Heart left ventricle (tissue), 13 donors: ENCODE results near the gene TYW1.

ENCODE experiments used
- POLR2A ChIP-seq, 2 donors: fragments of 450-650 bp; IDR thresholded peaks; one replicate each; pipeline ENCODE4 v1.6.1; 2017; ENCODE audit warnings: antibody characterized with exemption in 2 of 2, mild to moderate bottlenecking in 2 of 2, moderate library complexity in 2 of 2
- TF ChIP-seq, protein P1 (sequence below), 12 donors: fragments of 200-600 bp; sonication (generic) in 4 of 12; IDR thresholded peaks; one replicate each; pipeline versions ENCODE4 v1.5.0 to v1.8.0; 2018 to 2022; ENCODE audit warnings: antibody characterized with exemption in 12 of 12, mild to moderate bottlenecking in 5 of 12
- donor health status: ischemic (EF 13 %, LVEDD 7.1; RV severe dilation, severe dysfunction).
- donor health status: DM: no; HTN: yes; CAD: no.
- donor health status: DM: no; HTN: no; CAD: no.
- donor health status: ischemic (EF 25% LVEDD 6.9; RV normal size, moderate dysfunction).
- donor health status: ischemic (EF 25% LVEDD 5.7; RV mildly dilated, moderate dysfunction).
- donor health status: ischemic (EF 35%, LVEDD 5.7; RV mildly dilated, moderate dysfunction).
- donor health status: nonischemic (EF 11% LVEDD 7.7; RV severe dilation, severe dysfunction).
- donor health status: DM: yes; HTN: yes; CAD: no.
- donor health status: PGD.
- donor health status: ischemic (EF 29% LVEDD 5.4; RV normal size, mild dysfunction).
- donor health status: nonischemic (EF 23%, LVEDD 6.1; RV moderate dilation, normal function).

DNA sequence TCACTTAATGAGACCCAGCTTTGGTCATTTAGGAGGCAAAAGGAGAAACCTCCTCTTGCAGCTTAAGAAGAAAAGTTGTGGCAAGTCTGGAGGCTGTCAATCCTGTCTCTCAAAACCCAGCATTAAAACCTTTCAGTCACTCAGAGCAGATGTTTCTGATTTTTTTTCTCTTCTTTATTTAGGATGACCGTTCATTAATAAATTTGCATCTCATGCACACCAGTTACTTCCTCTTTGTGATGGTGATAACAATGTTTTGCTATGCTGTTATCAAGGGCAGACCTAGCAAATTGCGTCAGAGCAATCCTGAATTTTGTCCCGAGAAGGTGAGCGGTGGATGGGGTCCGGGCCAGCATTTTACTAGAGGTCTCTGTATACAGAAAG, 43.6 kb upstream of the TYW1 start:
- no peak for TF ChIP-seq POLR2A (IDR thresholded peaks at IDR 0.05)
- TF ChIP-seq, protein P1, sequence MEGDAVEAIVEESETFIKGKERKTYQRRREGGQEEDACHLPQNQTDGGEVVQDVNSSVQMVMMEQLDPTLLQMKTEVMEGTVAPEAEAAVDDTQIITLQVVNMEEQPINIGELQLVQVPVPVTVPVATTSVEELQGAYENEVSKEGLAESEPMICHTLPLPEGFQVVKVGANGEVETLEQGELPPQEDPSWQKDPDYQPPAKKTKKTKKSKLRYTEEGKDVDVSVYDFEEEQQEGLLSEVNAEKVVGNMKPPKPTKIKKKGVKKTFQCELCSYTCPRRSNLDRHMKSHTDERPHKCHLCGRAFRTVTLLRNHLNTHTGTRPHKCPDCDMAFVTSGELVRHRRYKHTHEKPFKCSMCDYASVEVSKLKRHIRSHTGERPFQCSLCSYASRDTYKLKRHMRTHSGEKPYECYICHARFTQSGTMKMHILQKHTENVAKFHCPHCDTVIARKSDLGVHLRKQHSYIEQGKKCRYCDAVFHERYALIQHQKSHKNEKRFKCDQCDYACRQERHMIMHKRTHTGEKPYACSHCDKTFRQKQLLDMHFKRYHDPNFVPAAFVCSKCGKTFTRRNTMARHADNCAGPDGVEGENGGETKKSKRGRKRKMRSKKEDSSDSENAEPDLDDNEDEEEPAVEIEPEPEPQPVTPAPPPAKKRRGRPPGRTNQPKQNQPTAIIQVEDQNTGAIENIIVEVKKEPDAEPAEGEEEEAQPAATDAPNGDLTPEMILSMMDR (IDR thresholded peaks at IDR 0.05), result no peak
